Measurements from ENCODE around the gene KLF16. TPM values are rescaled to one million over a fixed set of nuclear protein-coding genes. Genes with fewer than 3 reads are reported as not detected.
A peak's percentile ranks its signal among the peaks of the same experiment; 100 is the strongest.

KLF16 gene
- total and polyA plus RNA-seq, 9 of the 15 experiments (the other 6 are each of a cell fraction or from before 2014, with no cell fraction given), result 0.04 to 60.4 (median 6.8) TPM

- TF ChIP-seq ATF3 (IDR thresholded peaks at IDR 0.05), result peak; percentile 27
- TF ChIP-seq ATF3 (CRISPR knock-in tag; conservative IDR thresholded peaks at IDR 0.05), result no peak
- TF ChIP-seq ZNF232 (CRISPR knock-in tag; IDR thresholded peaks at IDR 0.05), result no peak
- TF ChIP-seq, protein P1, sequence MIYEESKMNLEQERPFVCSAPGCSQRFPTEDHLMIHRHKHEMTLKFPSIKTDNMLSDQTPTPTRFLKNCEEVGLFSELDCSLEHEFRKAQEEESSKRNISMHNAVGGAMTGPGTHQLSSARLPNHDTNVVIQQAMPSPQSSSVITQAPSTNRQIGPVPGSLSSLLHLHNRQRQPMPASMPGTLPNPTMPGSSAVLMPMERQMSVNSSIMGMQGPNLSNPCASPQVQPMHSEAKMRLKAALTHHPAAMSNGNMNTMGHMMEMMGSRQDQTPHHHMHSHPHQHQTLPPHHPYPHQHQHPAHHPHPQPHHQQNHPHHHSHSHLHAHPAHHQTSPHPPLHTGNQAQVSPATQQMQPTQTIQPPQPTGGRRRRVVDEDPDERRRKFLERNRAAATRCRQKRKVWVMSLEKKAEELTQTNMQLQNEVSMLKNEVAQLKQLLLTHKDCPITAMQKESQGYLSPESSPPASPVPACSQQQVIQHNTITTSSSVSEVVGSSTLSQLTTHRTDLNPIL (CRISPR knock-in tag; IDR thresholded peaks at IDR 0.05), result no peak
- no peak for TF ChIP-seq ADNP (tag; IDR thresholded peaks at IDR 0.05)
- TF ChIP-seq PCBP1 (IDR thresholded peaks at IDR 0.05; ENCODE audit: low read depth, low read length, poor library complexity, severe bottlenecking), result peak; percentile 92
- TF ChIP-seq ZNF77 (CRISPR knock-in tag; IDR thresholded peaks at IDR 0.05), result no peak
- TF ChIP-seq NR2F6 (CRISPR knock-in tag; IDR thresholded peaks at IDR 0.05), result no peak
- peak; percentile 29; the same call in 1 of the 2 replicates for TF ChIP-seq MYNN (IDR thresholded peaks at IDR 0.05)
- TF ChIP-seq MYNN (CRISPR knock-in tag; IDR thresholded peaks at IDR 0.05), result no peak
- no peak for TF ChIP-seq CBFA2T2 (conservative IDR thresholded peaks at IDR 0.05)
- 0 out of 2 replicates have a peak, but pooled peaks have one; percentile 32 for TF ChIP-seq ZNF830 (CRISPR knock-in tag; IDR thresholded peaks at IDR 0.05)
- no peak for TF ChIP-seq ZNF124 (CRISPR knock-in tag; IDR thresholded peaks at IDR 0.05)
- no peak for TF ChIP-seq EWSR1 (IDR thresholded peaks at IDR 0.05; ENCODE audit: borderline replicate concordance, low read depth, partially characterized antibody)
- TF ChIP-seq, protein P2, sequence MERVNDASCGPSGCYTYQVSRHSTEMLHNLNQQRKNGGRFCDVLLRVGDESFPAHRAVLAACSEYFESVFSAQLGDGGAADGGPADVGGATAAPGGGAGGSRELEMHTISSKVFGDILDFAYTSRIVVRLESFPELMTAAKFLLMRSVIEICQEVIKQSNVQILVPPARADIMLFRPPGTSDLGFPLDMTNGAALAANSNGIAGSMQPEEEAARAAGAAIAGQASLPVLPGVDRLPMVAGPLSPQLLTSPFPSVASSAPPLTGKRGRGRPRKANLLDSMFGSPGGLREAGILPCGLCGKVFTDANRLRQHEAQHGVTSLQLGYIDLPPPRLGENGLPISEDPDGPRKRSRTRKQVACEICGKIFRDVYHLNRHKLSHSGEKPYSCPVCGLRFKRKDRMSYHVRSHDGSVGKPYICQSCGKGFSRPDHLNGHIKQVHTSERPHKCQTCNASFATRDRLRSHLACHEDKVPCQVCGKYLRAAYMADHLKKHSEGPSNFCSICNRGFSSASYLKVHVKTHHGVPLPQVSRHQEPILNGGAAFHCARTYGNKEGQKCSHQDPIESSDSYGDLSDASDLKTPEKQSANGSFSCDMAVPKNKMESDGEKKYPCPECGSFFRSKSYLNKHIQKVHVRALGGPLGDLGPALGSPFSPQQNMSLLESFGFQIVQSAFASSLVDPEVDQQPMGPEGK (CRISPR knock-in tag; IDR thresholded peaks at IDR 0.05; ENCODE audit: borderline replicate concordance), result no peak
- TF ChIP-seq ZNF707 (CRISPR knock-in tag; conservative IDR thresholded peaks at IDR 0.05), result no peak
- no peak for TF ChIP-seq TCF15 (CRISPR knock-in tag; IDR thresholded peaks at IDR 0.05)
- no peak for TF ChIP-seq WHSC1 (IDR thresholded peaks at IDR 0.05; ENCODE audit: low read length)
- TF ChIP-seq BRCA1 (IDR thresholded peaks at IDR 0.05), result no peak
- no peak for TF ChIP-seq BRCA1 (CRISPR knock-in tag; IDR thresholded peaks at IDR 0.05)
- no peak for TF ChIP-seq PTRF (tag; IDR thresholded peaks at IDR 0.05)
- TF ChIP-seq RBM39 (optimal IDR thresholded peaks at IDR 0.05; ENCODE audit: low read depth, low read length), result no peak
These were observed 6.4 kb downstream of the KLF16 start (continued) for GRCh38 chr19:1856698-1857603.
